ENCODE results near the gene TMEM121. TPM values are rescaled to one million over a fixed set of nuclear protein-coding genes. Genes with fewer than 3 reads are reported as not detected.

TMEM121 gene
- total and polyA plus RNA-seq, 2 of the 8 experiments (the other 6 are each of a cell fraction or from before 2014, with no cell fraction given): 1.9 TPM; not detected in 1

DNA sequence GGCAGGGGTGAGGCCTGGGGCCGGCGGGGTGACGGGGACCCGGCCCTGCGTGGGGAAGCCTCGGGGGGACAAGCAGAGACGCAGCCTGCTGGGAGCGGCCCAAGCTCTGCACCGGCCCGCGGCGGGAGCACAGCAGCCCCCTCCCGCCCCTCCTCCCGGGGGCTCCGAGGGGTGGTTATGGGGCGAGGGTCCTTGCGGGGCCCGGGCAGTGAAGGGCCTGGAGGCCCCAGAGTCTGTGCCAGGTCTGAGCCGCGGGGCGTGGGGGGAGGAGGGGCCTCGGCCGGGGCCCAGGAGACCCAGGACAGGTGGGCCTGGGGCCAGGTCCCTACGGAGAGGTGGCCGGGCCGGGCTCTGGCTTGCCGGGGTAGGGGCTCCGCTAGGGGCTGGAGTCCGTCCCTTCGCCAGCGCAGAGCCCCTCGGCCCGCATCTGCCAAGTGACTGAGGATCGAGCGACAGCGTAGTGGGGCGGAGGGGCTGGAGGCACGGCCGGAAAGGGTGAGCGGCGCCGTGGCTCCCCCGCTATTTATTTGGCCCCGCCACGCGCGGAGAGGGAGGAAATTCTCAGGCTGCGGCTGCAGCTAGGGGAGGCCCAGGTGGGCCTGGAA is 495 bp downstream of the TMEM121 start:
- Histone ChIP-seq H4K5ac (ENCODE audit: insufficient read length, low read depth, low read length) (no peak overlapping the region), H3K36me3 (ENCODE audit: control insufficient read depth in 2 of 4, insufficient read depth in 4 of 4, low read length in 3 of 4) (no peaks in the 10 kb centered on the region; a peak in 1 of 8 replicates), H3K23ac (ENCODE audit: insufficient read length) (no peak overlapping the region), H2BK15ac (ENCODE audit: low read length) (no peak overlapping the region), H4K20me1 (replicated peaks in 1 of 2; ENCODE audit: control insufficient read depth in 1 of 2, insufficient read depth in 2 of 2, low read length in 2 of 2) (no peaks in the 10 kb centered on the region), H3K27me3 (replicated peaks in 1 of 4; ENCODE audit: control insufficient read depth in 3 of 4, extremely low read depth in 1 of 4, insufficient read depth in 3 of 4, low read length in 3 of 4) (peaks cover 9 to 37% (median 25%) of the 10 kb centered on the region in 4 experiments), H3K4me1 (replicated peaks in 1 of 4; ENCODE audit: control insufficient read depth in 3 of 4, insufficient read depth in 4 of 4, low read length in 3 of 4) (peaks cover 0 to 4% (median 0%) of the 10 kb centered on the region in 4 experiments; a peak in 3 of 7 replicates), H3K9ac (replicated peaks in 1 of 4; ENCODE audit: extremely low read depth in 1 of 4, low read depth in 3 of 4, low read length in 3 of 4) (no peak overlapping the region), H3K56ac (replicated peaks; ENCODE audit: insufficient read length, low read depth, low read length) (no peak overlapping the region), H2BK20ac (ENCODE audit: low read length) (no peak overlapping the region), H4K8ac (ENCODE audit: extremely low read depth, insufficient read depth, low read length) (peak overlapping the region; percentile 25; the same call in 1 of the 2 replicates), H3K4ac (replicated peaks; ENCODE audit: insufficient read length, low read depth, low read length) (no peak overlapping the region), H3K79me1 (ENCODE audit: low read depth, low read length) (no peaks in the 10 kb centered on the region), H3K4me2 (ENCODE audit: insufficient read depth in 1 of 2, low read depth in 2 of 2, low read length in 2 of 2) (peak overlapping the region in 1 of 2 experiments; percentile 64), H2AK5ac (ENCODE audit: low read depth, low read length) (no peak overlapping the region), H3K9me3 (ENCODE audit: insufficient read depth in 2 of 2, low read depth in 1 of 2, low read length in 1 of 2) (peaks cover 0 to 32% of the 10 kb centered on the region in 2 experiments; a peak in 2 of 4 replicates), H2BK5ac (ENCODE audit: low read depth, low read length) (no peak overlapping the region), H3K79me2 (ENCODE audit: control insufficient read depth in 1 of 2, insufficient read depth in 2 of 2, low read length in 2 of 2) (no peaks in the 10 kb centered on the region), H2BK120ac (replicated peaks; ENCODE audit: low read depth, low read length) (no peak overlapping the region), H2AFZ (ENCODE audit: low read length) (no peak overlapping the region), H3K23me2 (ENCODE audit: low read depth, low read length) (no peaks in the 10 kb centered on the region; the same call in 1 of the 2 replicates), H3K4me3 (ENCODE audit: extremely low read depth in 1 of 4, insufficient read depth in 2 of 4, low read depth in 3 of 4, low read length in 4 of 4) (peak overlapping the region in 2 of 4 experiments; percentile 8 to 57; a peak in 4 of 8 replicates), H3K14ac (ENCODE audit: insufficient read length) (no peak overlapping the region), H3K18ac (ENCODE audit: extremely low read depth, low read length) (no peak overlapping the region), H4K91ac (replicated peaks; ENCODE audit: insufficient read length, low read length) (no peak overlapping the region), H2BK12ac (ENCODE audit: low read depth, low read length) (no peak overlapping the region), H3K27ac (ENCODE audit: low read depth, low read length) (no peak overlapping the region)
- POLR2A ChIA-PET (ENCODE audit: partially characterized antibody): no interaction called here
- CTCF ChIA-PET (ENCODE audit: partially characterized antibody): no interaction called here
- FAIRE-seq: no peak
- no peak for DNase-seq (ENCODE audit: low read depth in 1 of 2, low spot score in 2 of 2)
- WGBS, 2 experiments (ENCODE audit: extremely low coverage in 1 of 2, insufficient coverage in 1 of 2, insufficient read length in 1 of 2, insufficient replicate concordance in 2 of 2, low coverage in 1 of 2, low lambda C conversion rate in 2 of 2, missing lambda C conversion rate in 1 of 2): 67% methylated on average over 18 of the region's 48 CpGs; no CpG with 5 or more reads in 1 of the 2 experiments
- TF ChIP-seq RBBP5 (IDR thresholded peaks at IDR 0.05; ENCODE audit: borderline replicate concordance, low read depth, low read length) (no peak), KDM4A (IDR thresholded peaks at IDR 0.05; ENCODE audit: low read depth, low read length, severe bottlenecking) (peak; percentile 5)

Measured in H1 (cell line).